ENCODE measurements around the gene CABLES2.

The CABLES2 gene, protein sequence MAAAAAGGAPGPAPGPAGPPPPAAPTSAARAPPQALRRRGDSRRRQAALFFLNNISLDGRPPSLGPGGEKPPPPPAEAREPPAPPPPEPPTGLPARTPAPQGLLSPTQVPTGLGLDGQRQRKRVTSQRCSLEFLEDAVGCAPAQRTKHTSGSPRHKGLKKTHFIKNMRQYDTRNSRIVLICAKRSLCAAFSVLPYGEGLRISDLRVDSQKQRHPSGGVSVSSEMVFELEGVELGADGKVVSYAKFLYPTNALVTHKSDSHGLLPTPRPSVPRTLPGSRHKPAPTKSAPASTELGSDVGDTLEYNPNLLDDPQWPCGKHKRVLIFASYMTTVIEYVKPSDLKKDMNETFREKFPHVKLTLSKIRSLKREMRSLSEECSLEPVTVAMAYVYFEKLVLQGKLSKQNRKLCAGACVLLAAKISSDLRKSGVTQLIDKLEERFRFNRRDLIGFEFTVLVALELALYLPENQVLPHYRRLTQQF

DNA sequence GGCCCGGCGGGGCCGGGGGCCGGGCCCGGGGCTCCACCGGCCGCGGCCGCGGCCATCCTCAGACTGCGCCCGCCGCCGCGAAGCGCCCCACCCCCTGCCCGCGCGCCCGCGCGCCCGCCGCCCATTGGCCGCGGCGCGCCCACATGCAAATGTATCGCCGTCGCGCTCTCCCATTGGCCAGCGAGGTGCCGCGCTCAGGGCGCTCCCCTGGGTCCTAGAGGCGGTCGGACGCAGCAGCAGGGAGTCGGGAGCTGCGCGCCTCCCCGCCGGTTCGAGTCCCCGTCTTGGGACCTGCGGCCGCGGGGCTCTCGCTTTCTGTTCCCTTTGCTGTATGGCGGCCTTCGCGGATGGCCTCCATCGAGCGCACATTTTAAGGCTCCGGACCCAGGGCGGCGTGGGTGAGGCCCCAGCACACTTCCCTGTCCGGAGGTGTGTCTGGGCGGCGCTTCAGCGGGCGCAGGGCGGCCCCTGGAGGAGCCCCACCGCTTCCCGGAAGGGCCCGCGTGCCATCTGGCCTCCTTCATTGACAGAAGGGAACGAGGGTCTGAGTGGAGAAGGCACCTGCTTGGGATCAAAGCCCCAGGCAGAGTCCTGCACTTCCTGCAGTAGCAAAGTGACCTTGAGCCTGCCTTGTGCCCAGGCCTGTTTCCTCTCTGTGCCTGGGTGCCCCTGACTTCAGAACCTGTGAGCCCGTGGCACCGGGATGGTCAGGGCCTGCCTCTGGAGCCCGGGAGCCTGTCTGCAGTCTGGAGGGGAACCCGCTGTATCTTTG lies at the start of gene CABLES2:
Gene CABLES2 (minus strand): TSS at position 65 of the 772 bp plus-strand sequence. CDS start 9 bp downstream, at position 56.
- DNase-seq (ENCODE audit: low read depth), result peak; percentile 82

DNA sequence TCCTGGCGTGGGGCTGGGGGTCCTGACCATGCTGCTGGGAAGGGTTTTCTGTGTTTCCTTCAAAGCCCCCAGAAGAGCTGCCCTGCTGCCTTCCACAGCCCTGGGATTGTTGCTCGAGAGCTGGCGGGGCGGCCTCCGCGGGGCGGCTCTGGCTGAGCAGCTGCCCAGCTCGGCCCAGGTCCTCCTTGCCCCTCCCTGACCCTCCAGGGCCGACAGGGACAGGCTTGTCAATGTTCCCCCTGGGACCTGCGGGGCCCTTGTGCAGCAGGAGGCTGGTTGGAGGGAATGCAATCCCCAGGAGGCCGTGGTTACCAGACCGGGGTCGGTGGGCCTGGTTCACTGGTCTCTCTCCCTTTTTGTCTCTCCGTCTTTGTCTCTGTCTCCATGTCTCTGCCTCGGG lies 48.8 kb upstream of the CABLES2 start:
- DNase-seq (ENCODE audit: low read depth), result no peak

DNA sequence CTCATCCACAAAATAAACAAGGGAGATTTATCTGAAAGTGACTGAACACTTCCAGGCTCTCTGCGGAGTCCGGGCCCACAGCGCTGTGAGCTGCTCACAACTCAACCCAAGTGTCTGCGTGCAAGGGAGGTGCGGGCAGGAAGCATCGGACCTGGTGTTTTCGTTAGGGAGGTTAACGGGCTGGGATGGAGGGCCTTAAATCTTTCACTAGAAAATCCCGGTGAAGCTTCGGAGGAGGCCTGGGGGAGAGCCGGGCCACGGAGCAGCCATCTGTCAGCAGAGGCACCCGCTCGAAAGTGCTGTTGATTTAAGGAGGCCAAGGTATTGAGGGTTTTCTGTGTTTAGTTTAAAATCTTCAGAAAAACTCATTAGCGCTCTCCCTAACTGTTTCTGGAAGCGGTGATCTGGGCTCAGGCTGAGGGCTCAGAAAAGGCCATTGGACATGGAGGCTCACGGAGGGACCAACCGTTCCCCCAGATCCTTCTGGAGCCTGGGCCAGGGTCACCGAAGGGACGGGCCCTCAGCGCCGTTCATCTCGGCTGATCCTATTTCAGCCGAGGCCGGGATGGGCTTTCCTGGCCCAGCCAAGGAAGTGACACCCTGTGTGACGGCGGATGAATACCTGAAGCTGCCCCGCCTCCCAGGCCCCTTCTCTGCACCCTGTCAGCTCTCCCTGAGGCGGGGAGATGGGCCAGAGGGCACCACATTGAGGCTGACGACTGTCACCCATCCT lies 48.0 kb upstream of the CABLES2 start:
- DNase-seq (ENCODE audit: low read depth), result no peak

- no peak for DNase-seq (ENCODE audit: low read depth)
Observed at GRCh38 chr20:62453186-62453808, 46.2 kb upstream of the CABLES2 start.

DNA sequence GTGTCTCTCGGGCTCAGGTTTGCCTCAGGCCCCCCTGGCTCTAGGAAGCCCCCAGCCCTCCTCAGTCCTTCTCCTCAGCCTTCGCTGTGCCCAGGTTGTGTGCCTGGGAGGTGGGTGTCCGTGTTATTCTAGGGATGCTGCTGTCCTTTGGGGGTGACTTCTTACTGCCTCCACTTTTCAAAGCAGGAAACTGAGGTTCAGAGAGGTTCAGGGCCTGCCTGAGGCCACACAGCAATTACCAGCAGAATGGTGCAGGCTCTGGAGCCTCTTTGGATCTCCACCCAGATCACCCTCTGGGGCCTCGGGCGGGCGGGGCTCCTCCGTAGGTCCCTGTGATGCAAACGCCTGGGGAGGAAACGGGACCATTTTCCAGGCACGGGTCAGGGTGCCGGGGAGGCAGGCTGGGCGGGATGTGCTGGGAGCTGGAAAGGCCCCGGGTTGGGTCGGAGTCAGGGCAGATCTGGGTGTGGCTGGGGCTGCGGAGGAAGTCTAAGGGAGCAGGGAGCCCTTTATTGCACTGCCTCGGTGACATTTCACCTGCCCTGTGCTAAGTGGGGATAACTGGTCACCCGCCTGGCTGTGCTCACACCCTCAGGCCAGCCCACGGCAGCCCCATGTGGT lies 45.5 kb upstream of the CABLES2 start:
- no peak for DNase-seq (ENCODE audit: low read depth)

- no peak for DNase-seq (ENCODE audit: low read depth)
Observed at GRCh38 chr20:62451970-62452369, 44.9 kb upstream of the CABLES2 start.

DNA sequence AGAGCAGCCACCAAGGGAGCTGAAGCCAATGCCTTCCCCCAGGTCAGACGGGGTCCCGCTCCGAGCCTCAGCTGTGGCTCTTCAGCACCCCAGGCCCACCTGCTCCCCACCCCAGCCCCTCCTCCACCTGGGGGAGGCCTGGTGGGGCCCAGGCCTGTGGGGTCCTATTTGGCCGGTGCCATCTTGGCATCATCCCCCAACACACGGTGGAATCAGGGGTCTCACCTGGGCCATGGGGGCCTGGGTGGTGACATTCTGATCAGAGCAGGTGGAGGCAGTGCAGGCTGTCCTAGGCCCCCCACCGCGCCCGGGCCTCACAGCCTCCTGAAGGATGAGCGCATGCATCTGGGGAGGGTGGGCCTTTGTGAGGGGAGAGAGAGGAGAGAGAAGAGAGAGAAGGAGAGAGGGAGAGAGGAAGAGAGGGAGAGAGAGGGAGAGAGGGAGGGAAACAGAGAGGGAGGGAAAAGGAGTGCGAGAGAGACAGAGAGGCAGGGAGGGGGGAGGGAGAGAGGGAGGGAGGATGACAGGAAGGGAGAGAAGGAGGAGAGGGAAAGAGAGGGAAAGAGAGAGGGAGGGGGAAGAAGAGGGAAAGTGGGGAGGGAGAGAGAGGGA lies 44.2 kb upstream of the CABLES2 start:
- no peak for DNase-seq (ENCODE audit: low read depth)

DNA sequence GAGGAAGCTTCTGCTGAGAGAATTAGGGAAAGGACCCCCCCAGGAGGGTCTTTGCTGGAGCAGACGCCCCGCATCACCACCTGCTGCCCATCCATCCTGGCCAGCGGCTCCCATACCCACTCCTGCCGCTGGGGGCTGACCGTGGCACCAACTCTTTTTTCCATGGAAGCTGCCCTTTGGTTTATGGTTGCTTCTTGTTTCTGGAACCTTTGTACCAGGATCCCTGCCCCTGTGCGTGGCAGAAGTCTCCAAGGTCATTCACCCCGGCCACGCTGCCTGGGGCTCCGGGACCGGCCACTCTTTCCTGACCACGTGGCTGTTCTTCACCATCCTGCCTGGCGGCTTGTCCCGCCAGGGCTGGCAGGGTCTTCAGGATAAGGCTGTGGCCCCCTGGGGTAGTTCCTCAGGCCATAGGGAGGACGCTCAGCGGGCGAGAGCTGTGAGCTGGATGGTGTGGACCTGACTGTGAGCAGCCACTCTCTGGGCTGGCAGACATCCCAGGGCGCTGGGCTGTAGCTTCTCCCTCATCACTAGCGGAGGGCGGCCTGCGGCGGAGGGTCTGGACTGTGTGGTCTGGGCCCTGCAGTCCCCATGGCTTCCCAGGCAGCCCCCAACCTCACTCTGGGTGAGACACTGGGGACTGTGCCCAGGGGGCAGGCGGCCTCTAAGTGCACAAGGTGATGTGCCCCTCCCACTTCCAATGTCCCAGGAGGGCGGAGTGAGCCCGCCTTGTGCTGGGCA lies 43.0 kb upstream of the CABLES2 start:
- DNase-seq (ENCODE audit: low read depth), result no peak

GRCh38 chr20:62448788-62449187 lies 41.7 kb upstream of the CABLES2 start:
- no peak for DNase-seq (ENCODE audit: low read depth)

- DNase-seq (ENCODE audit: low read depth), result no peak
Observed at GRCh38 chr20:62448038-62448437, 41.0 kb upstream of the CABLES2 start.

DNA sequence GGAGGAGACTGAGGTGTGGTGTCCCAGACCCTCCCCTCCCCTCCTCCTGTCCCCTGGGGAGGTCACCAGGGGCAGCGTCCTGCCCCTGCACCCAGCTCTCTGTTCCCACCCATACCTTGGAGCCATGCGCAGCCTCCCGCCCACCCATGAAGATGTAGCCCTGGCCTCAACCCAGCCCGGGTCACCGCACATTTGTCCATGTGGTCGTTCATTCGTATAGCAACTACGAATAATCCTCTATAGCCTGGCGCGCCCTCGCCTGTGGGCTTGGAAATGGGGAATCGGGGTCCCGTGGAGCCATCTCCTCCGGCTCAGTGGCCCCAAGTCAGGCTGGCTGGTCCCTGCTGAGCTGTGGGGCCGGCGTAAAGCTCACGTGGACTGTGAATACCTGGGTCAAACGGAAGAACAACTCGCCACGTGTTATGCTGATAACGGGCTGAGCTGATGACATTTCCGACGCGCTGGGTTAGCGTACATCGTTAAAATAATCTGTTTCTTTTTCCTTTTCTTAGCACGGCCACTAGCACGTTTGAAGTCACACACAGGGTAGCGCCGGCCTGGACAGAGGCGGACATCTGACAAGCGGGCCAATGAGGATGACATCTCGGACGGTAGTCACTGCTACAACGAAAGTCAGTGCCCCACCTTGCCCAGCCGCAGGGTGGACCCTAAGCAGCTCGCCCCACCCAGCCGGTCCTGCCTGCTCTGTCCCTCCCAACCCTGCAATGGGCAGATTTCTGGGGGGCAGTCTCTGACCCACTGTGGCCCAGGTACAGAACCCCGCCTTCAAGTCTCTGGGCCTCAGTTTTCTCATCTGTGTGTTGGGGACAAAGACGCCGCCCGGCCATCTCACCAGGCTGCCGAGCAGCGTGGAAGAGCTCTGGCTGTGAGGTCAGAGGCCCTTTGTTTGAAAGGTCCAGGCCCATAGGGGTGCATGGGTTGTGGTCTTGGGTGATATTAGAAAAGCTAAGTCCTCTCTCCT lies 40.1 kb upstream of the CABLES2 start:
- no peak for DNase-seq (ENCODE audit: low read depth)

DNA sequence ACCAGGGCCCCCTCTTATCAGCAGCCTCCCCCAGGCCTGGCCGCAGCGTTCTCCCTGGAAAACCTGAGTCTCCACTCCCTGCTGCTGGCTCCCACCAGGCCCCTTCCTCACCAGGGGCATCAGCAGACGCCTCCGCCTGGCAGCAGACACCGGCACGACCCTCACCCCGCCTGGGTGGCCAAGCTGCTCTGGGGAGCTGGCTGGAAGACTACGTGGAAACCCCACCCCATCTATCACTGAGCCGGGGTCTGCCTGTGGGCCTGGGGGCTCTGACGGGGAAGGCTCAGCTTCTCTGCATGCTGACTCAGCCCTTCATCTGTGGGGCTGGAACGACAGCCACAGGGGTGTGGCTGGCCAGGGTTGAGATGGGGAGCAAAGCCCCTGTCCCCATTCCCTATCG lies 39.4 kb upstream of the CABLES2 start:
- DNase-seq (ENCODE audit: low read depth), result no peak

DNA sequence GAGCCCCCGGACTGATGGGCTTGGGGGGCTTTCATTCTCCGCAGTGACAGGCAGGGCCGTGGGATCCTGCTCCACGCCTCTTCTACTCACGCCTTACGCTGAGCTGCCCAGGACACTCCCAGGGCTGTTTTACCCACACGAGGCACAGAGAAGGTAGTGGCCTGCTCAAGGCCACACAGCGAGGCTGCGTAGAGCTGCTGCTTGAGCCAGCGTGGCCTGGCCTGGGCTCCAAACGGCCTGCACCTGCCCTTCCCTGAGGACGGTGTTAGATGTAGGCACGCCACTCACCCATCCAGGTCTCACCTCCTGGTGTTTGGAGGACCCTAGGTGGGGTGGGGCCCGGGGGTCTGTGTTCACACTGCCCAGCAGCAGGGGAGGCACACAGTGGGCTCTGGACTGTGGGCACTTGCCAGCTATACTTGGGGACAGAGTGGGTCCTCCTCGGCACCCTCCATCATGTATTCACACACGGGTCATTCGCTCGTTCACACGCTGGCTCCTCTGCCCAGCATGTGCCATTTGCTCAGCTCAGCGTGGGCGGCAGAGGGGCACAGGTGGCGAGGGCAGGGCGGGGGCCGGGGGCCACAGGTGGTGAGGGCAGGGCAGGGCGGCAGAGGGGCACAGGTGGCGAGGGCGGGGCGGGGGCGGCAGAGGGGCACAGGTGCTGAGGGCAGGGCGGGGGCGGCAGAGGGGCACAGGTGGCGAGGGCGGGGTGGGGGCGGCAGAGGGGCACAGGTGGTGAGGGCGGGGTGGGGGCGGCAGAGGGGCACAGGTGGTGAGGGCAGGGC lies 38.7 kb upstream of the CABLES2 start:
- DNase-seq (ENCODE audit: low read depth), result no peak

DNA sequence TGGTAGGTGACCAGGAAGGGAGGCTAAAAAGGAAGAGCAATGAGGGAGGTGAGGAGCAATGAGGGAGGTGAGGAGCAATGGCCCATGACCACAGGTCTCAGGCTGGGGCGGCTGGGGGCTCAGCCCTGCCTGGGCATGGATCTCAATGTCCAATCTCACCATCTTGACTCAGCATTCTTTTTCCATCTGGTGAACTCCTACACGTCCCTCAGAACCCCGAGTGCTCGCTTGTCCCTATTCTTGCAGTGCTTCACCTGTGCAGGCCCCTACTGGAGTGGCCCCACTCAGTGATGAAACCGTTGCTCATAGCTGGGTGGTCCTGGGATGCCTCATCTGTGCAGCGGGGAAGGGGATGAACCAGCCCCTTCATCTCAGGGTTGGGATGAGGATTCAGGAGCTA lies 37.2 kb upstream of the CABLES2 start:
- no peak for DNase-seq (ENCODE audit: low read depth)

DNA sequence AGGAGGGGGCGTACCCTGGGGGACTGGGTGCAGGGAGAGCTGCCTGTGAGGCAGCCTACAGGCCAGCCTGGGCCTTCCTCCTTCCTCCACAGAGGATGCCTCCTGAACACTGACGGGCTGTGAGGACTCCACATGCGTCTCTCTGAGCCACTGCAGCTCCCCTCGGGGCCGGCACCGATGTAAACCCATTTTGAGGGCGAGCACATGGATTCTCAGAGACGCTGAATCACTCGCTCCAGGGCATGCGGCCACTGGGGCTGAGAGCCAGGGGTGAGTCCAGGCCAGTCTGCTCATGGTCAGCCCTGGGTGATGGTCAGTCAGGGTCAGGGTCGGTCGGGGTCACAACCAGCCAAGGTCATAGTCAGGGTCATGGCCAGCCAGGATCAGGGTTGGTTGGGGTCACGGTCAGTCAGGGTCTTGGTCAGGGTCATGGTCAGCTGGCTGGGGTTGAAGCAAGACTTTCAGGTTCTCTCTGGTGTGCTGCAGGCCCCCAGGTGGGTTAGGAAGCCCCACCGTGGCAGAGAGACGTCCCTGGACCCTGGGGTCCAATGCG lies 35.0 kb upstream of the CABLES2 start:
- DNase-seq (ENCODE audit: low read depth), result no peak

DNA sequence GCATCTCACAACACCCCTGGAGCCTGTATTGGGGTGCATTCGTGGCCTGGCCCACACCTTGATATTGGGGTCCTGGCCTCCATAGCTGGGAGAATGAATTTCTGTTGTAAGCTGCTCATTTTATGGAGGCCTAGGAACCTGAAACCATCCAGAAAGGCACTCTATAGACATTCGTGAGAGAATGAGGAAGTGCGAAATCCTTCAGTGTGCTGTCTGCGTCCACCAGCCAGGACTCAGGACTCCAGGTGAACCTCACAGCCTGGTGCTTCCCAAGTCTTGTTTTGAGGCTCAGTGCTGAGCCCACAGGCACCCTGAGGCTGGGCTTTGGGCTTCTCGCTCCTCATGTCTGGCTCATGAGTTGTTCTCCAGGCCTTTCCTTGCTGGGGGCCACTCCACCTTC lies 32.1 kb upstream of the CABLES2 start:
- no peak for DNase-seq (ENCODE audit: low read depth)

DNA sequence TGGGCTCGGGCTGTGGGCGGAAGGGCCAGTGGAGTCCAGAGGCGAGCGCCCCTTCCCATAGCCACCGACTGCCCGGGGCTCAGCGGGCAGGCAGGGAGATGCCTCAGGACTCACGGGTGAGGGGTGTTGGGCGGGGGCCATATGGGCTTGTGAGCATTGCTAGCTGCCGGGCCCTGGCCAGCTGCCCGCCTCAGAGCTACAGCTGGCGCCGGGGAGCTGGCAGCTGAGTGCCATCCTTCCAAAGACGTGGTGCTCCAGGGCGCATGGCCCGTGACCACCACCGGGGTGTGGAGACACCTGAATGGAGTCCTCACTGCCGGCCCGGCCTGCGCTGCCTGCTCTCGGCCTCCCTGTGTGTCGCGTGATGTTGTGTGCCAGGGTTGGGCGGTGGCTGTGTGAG lies 30.8 kb upstream of the CABLES2 start:
- no peak for DNase-seq (ENCODE audit: low read depth)

GRCh38 chr20:62437496-62437895 lies 30.4 kb upstream of the CABLES2 start:
- DNase-seq (ENCODE audit: low read depth), result no peak
